GM06990 (cell line): ENCODE data around the gene GAS1.

Experiments
- DNase-seq: peaks from one replicate; pipeline ENCODE4 v3.0.0-alpha.2; 2011; ENCODE audit not compliant: insufficient read length; ENCODE audit errors: extremely low read depth
- H3K27me3 ChIP-seq: replicated peaks from 2 replicates; pipeline ENCODE4 v1.6.0; 2011; ENCODE audit warnings: low read length; ENCODE audit not compliant: control insufficient read depth, insufficient read depth
- H3K36me3 ChIP-seq: 2 replicates; pipeline ENCODE4 v1.5.1; 2011; ENCODE audit warnings: low read length; ENCODE audit not compliant: control insufficient read depth, insufficient read depth
- H3K4me3 ChIP-seq: replicated peaks from 2 replicates; pipeline ENCODE4 v1.5.1; 2011; ENCODE audit warnings: low read depth, mild to moderate bottlenecking, control low read depth, low read length
- CTCF ChIP-seq: IDR thresholded peaks from 2 replicates; pipeline ENCODE4 v1.5.1; 2011; ENCODE audit warnings: low read length, control low read depth, mild to moderate bottlenecking, inconsistent platforms; ENCODE audit not compliant: insufficient read depth, poor library complexity, severe bottlenecking

The GAS1 gene

GRCh38 chr9:86953181-86953580, 5.9 kb upstream of the GAS1 start:
- TF ChIP-seq CTCF, result no peak
- Histone ChIP-seq H3K36me3 (no peaks in the 10 kb centered on the region), H3K4me3 (no peak overlapping the region), H3K27me3 (no peaks in the 10 kb centered on the region)
- no peak for DNase-seq

- peak; percentile 47 for DNase-seq
- Histone ChIP-seq H3K4me3 (peak overlapping the region; percentile 64), H3K27me3 (peaks cover 2% of the 10 kb centered on the region)
Measured at GRCh38 chr9:86948074-86948929, 996 bp upstream of the GAS1 start.

GRCh38 chr9:86946201-86947145, 833 bp downstream of the GAS1 start:
- no peak for TF ChIP-seq CTCF
- DNase-seq, result peak; percentile 46
- Histone ChIP-seq H3K27me3 (peaks cover 2% of the 10 kb centered on the region), H3K36me3 (no peaks in the 10 kb centered on the region), H3K4me3 (peak overlapping the region; percentile 61)

More at GRCh38 chr9:86948074-86948929, 996 bp upstream of the GAS1 start:
- H3K36me3 ChIP-seq, result no peaks in the 10 kb centered on the region
- TF ChIP-seq CTCF, result peak; percentile 87

GRCh38 chr9:86945728-86946200, 1.5 kb downstream of the GAS1 start:
- TF ChIP-seq CTCF, result no peak
- Histone ChIP-seq H3K4me3 (no peak overlapping the region; the same call in 1 of the 2 replicates), H3K36me3 (no peaks in the 10 kb centered on the region), H3K27me3 (peaks cover 2% of the 10 kb centered on the region)
- DNase-seq, result no peak

GRCh38 chr9:86944796-86945727, 2.2 kb downstream of the GAS1 start:
- peaks cover 2% of the 10 kb centered on the region for H3K27me3 ChIP-seq
- no peaks in the 10 kb centered on the region for H3K36me3 ChIP-seq
- H3K4me3 ChIP-seq, result no peak overlapping the region
- TF ChIP-seq CTCF, result no peak
- no peak for DNase-seq
